Loucy (cell line): ENCODE results near the gene DCST1.

ENCODE experiments used
- EZH2phosphoT487 ChIP-seq: fragments of 200-600 bp; IDR thresholded peaks from 2 replicates; pipeline ENCODE4 v1.6.1; 2018; ENCODE audit warnings: antibody characterized with exemption, mild to moderate bottlenecking, moderate library complexity, borderline replicate concordance
- TF ChIP-seq, protein P1 (sequence below): fragments of 200-600 bp; sonication (generic); conservative IDR thresholded peaks from 2 replicates; pipeline ENCODE4 v1.5.1; 2014; ENCODE audit warnings: mild to moderate bottlenecking, antibody characterized with exemption, low read length

DNA sequence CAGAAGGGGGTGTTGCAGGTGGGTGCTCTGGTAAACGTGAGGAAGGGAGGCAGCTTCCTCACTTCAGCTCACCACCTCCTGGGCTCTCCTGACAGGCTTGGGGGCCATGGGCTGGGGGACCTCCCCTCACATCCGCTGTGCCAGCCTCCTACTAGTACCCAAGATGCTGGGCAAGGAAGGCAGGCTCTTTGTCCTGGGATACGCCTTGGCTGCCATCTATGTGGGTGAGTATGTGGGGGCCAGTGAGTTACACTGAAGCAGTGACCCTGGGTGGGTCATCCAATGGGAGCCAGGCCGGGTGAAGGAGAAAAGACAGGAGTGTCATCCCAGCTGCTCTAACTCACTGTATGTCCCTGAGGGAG is 5.7 kb downstream of the DCST1 start:
- TF ChIP-seq, protein P1, sequence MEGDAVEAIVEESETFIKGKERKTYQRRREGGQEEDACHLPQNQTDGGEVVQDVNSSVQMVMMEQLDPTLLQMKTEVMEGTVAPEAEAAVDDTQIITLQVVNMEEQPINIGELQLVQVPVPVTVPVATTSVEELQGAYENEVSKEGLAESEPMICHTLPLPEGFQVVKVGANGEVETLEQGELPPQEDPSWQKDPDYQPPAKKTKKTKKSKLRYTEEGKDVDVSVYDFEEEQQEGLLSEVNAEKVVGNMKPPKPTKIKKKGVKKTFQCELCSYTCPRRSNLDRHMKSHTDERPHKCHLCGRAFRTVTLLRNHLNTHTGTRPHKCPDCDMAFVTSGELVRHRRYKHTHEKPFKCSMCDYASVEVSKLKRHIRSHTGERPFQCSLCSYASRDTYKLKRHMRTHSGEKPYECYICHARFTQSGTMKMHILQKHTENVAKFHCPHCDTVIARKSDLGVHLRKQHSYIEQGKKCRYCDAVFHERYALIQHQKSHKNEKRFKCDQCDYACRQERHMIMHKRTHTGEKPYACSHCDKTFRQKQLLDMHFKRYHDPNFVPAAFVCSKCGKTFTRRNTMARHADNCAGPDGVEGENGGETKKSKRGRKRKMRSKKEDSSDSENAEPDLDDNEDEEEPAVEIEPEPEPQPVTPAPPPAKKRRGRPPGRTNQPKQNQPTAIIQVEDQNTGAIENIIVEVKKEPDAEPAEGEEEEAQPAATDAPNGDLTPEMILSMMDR = no peak
- no peak for TF ChIP-seq EZH2phosphoT487
